ENCODE data around the gene MYPOP.
A peak's percentile ranks its signal among the peaks of the same experiment; 100 is the strongest.
"Not testable (repeated sequence)": the region's sequence is repeated elsewhere in the genome, so short reads cannot be mapped to it uniquely, and the experiment has no call there.

MYPOP gene

GRCh38 chr19:45908956-45909355 lies 6.5 kb upstream of the MYPOP start:
- no peak for DNase-seq (ENCODE audit: low read depth in 2 of 2)

- no peak for DNase-seq (ENCODE audit: low read depth in 2 of 2)
Observed at GRCh38 chr19:45906221-45906620, 3.8 kb upstream of the MYPOP start.

GRCh38 chr19:45905011-45905410 lies 2.6 kb upstream of the MYPOP start:
- DNase-seq (ENCODE audit: low read depth in 2 of 2), result no peak

- peak; percentile 97 to 99 for DNase-seq (ENCODE audit: low read depth in 2 of 2)
Observed at GRCh38 chr19:45902651-45903625, 525 bp upstream of the MYPOP start.

GRCh38 chr19:45901432-45901911 lies 941 bp downstream of the MYPOP start:
- DNase-seq (ENCODE audit: low read depth in 2 of 2), result no peak

GRCh38 chr19:45900738-45901431 lies 1.5 kb downstream of the MYPOP start:
- no peak for DNase-seq (ENCODE audit: low read depth in 2 of 2)

- DNase-seq (ENCODE audit: low read depth in 2 of 2), result no peak
Observed at GRCh38 chr19:45899919-45900589, 2.4 kb downstream of the MYPOP start.

- no peak for DNase-seq (ENCODE audit: low read depth in 2 of 2)
Observed at GRCh38 chr19:45899253-45899652, 3.2 kb downstream of the MYPOP start.

GRCh38 chr19:45897261-45897812 lies 5.1 kb downstream of the MYPOP start:
- no peak for DNase-seq (ENCODE audit: low read depth in 2 of 2)

GRCh38 chr19:45895983-45896599 lies 6.3 kb downstream of the MYPOP start:
- DNase-seq (ENCODE audit: low read depth in 2 of 2), result not testable (repeated sequence)

- DNase-seq (ENCODE audit: low read depth in 2 of 2), result no peak
Observed at GRCh38 chr19:45895519-45895972, 6.9 kb downstream of the MYPOP start.

GRCh38 chr19:45890877-45891276 lies 11.5 kb downstream of the MYPOP start:
- DNase-seq (ENCODE audit: low read depth in 2 of 2), result no peak

GRCh38 chr19:45889210-45889885 lies 13.1 kb downstream of the MYPOP start:
- no peak for DNase-seq (ENCODE audit: low read depth in 2 of 2)

- no peak for DNase-seq (ENCODE audit: low read depth in 2 of 2)
Observed at GRCh38 chr19:45887200-45887710, 15.2 kb downstream of the MYPOP start.

GRCh38 chr19:45886427-45887199 lies 15.8 kb downstream of the MYPOP start:
- peak; percentile 75 to 80 for DNase-seq (ENCODE audit: low read depth in 2 of 2)

GRCh38 chr19:45885556-45886426 lies 16.6 kb downstream of the MYPOP start, which contains the start of gene IRF2BP1:
Gene IRF2BP1 (minus strand): TSS chr19:45886141. CDS start chr19:45885774, 367 bp downstream.
- peak; percentile 71 to 76 for DNase-seq (ENCODE audit: low read depth in 2 of 2)

GRCh38 chr19:45884682-45885555 lies 17.5 kb downstream of the MYPOP start:
- no peak for DNase-seq (ENCODE audit: low read depth in 2 of 2)

Data from activated CD8-positive, alpha-beta memory T cell treated with anti-CD3 and anti-CD28 coated beads for 4 hours (primary cell).